Kidney (tissue), 14 donors: ENCODE measurements around the gene GLCCI1. TPM values are rescaled to one million over a fixed set of nuclear protein-coding genes. Genes with fewer than 3 reads are reported as not detected.
"Not testable (repeated sequence)": the region's sequence is repeated elsewhere in the genome, so short reads cannot be mapped to it uniquely, and the experiment has no call there.

ENCODE experiments used
- DNase-seq, 5 donors: peaks; one replicate each; pipeline ENCODE4 v3.0.0-alpha.2; 2013 to 2020
- FAIRE-seq: peaks from 2 replicates; lab custom pipeline; 2012; peaks lifted over from hg19 to GRCh38; lab: Jason Lieb, UNC
- H3K27ac ChIP-seq, 2 donors: one replicate each; pipeline ENCODE4 v1.7.0; 2013; ENCODE audit warnings: low read depth in 2 of 2, low read length in 2 of 2, inconsistent platforms in 1 of 2
- H3K27me3 ChIP-seq: one replicate; pipeline ENCODE4 v1.7.1; 2013; ENCODE audit warnings: low read length, inconsistent platforms; ENCODE audit not compliant: control insufficient read depth, insufficient read depth
- H3K36me3 ChIP-seq, 3 donors: one replicate each; pipeline versions ENCODE4 v1.7.0 to v1.7.1; 2013; ENCODE audit warnings: low read length in 3 of 3, control low read depth in 1 of 3, inconsistent platforms in 1 of 3; ENCODE audit not compliant: insufficient read depth in 3 of 3, control insufficient read depth in 2 of 3
- H3K4me1 ChIP-seq, 3 donors: one replicate each; pipeline versions ENCODE4 v1.7.0 to v1.7.1; 2013; ENCODE audit warnings: low read length in 3 of 3, inconsistent platforms in 1 of 3, low read depth in 1 of 3; ENCODE audit not compliant: control insufficient read depth in 2 of 3, insufficient read depth in 2 of 3
- H3K4me3 ChIP-seq, 3 donors: one replicate each; pipeline versions ENCODE4 v1.7.0 to v1.8.1; 2013; ENCODE audit warnings: low read length in 3 of 3, control low read depth in 1 of 3, inconsistent platforms in 1 of 3
- H3K9ac ChIP-seq, 3 donors: one replicate each; pipeline versions ENCODE4 v1.7.0 to v1.7.1; 2013; ENCODE audit warnings: low read length in 3 of 3, control low read depth in 1 of 3, inconsistent platforms in 1 of 3
- H3K9me3 ChIP-seq, 3 donors: one replicate each; pipeline versions ENCODE4 v1.7.0 to v1.7.1; 2013; ENCODE audit warnings: low read length in 3 of 3, control low read depth in 1 of 3, inconsistent platforms in 1 of 3; ENCODE audit not compliant: control insufficient read depth in 2 of 3, insufficient read depth in 1 of 3
- CTCF ChIP-seq: IDR thresholded peaks from 3 replicates; pipeline ENCODE4 v1.5.1; 2012; ENCODE audit warnings: mild to moderate bottlenecking, moderate library complexity, borderline replicate concordance; ENCODE audit not compliant: insufficient read depth; ENCODE audit errors: extremely low read depth
- intact Hi-C: fragments of 100-400 bp; cut with DNase I; formaldehyde crosslinking; loops from one replicate; pipeline ENCODE4 v1.11.1; 2022
- polyA plus RNA-seq: library from polyadenylated mRNA; stranded (reverse); fragments of 350-450 nt; fragmentation: Illumina TruSeq; extraction: RNeasy Lipid Tissue Mini Kit (QIAGEN cat#74804); gene quantifications from one replicate; pipeline ENCODE4 v1.2.3, GENCODE V29; 2014; ENCODE audit warnings: low read depth, low replicate concordance; ENCODE audit not compliant: insufficient read depth
- total RNA-seq: library from RNA; stranded (reverse); fragmentation: NEBNext Ultra II Directional; extraction: Animal tissue kit (Norgen Biotek cat#: 25700); gene quantifications from one replicate; pipeline ENCODE4 v1.2.1, GENCODE V29; 2021
- donor health status: control.
- donor health status: control.
- donor health status: control.
- donor health status: control.
- donor health status: control.
- donor health status: DM: yes; HTN: yes; CAD: no.
- donor health status: Normal renal cell carcinoma (clear cell type).

GLCCI1 gene
- total and polyA plus RNA-seq, 2 donors from 2014 or later = 3.0 to 25.2 TPM

DNA sequence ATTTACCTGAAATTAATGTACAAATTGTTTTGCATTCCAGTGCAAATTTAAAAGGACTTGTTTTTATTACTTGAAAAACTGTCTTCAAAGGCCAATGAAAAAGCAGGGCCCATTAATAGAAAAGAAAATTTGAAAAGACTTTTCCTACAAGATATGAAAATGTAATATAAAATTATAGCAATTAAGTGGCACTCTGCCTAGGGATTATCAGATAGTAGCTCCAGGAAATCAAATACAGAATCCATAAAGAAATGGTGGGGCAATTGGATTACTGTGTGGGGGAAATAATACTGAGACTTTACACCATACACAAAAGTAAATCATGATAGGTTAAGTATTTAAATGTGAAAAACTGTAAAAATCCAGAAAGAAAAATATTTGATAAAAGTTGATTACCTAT is 89.7 kb downstream of the GLCCI1 start:
- intact Hi-C loops = no loop called here
- TF ChIP-seq CTCF = no peak
- Histone ChIP-seq H3K4me3 (no peak overlapping the region), H3K36me3 (peaks cover 0 to 3% (median 2%) of the 10 kb centered on the region in 3 donors), H3K27me3 (no peaks in the 10 kb centered on the region), H3K4me1 (no peaks in the 10 kb centered on the region), H3K9me3 (no peaks in the 10 kb centered on the region), H3K9ac (no peak overlapping the region), H3K27ac (no peak overlapping the region)
- DNase-seq (no peak), FAIRE-seq (no peak)

DNA sequence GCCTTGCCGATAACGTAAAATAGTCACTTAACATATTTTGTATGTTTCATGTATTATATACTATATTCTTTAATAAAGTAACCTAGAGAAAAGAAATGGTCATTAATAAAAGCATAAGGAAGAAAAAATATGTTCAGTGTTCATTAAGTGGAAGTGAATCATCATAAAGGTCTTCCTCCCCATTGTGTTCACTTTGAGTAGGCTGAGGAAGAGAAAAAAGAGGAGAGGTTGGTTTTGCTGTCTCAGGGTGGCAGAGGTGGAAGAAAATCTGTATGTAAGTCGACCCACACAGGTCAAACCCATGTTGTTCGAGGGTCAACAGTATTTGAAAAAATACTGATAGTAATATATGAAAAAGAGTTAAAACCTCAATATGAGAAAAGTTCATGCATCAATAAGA is 90.3 kb downstream of the GLCCI1 start:
- DNase-seq (no peak), FAIRE-seq (no peak)
- Histone ChIP-seq H3K9ac (no peak overlapping the region), H3K4me3 (no peak overlapping the region), H3K27ac (no peak overlapping the region), H3K9me3 (no peaks in the 10 kb centered on the region), H3K27me3 (no peaks in the 10 kb centered on the region), H3K4me1 (no peaks in the 10 kb centered on the region), H3K36me3 (peaks cover 0 to 3% (median 2%) of the 10 kb centered on the region in 3 donors)
- TF ChIP-seq CTCF = no peak
- intact Hi-C loops = no loop called here

DNA sequence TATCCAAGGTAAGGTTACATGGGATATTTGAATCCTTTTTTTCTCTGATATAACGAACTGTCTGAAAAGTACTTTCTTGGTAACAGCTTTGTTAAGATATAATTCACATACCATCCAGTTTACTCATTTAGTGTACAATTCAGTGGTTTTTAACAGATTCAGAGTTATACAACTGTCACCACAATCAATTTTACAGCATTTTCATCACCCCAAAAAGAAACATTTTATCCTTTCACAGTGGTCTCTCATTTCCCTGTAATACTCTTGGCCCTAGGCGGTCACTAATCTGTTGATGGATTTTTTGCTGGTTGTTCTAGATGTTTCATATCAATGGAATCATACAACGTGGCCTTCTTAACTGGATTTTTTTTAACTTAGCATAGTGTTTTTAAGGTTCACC is 91.6 kb downstream of the GLCCI1 start:
- H3K27me3 ChIP-seq = no peaks in the 10 kb centered on the region
- no peak overlapping the region for H3K9ac ChIP-seq
- H3K36me3 ChIP-seq = peaks cover 0 to 3% (median 2%) of the 10 kb centered on the region in 3 donors
- no peak for TF ChIP-seq CTCF
- DNase-seq (no peak), FAIRE-seq (no peak)
- no peak overlapping the region for H3K27ac ChIP-seq
- H3K4me3 ChIP-seq = no peak overlapping the region
- H3K9me3 ChIP-seq = no peaks in the 10 kb centered on the region
- no peaks in the 10 kb centered on the region for H3K4me1 ChIP-seq
- intact Hi-C loops = no loop called here

GRCh38 chr7:8063300-8063699 is 94.7 kb downstream of the GLCCI1 start:
- DNase-seq, H3K9ac ChIP-seq, H3K4me3 ChIP-seq, FAIRE-seq, H3K27me3 ChIP-seq, H3K27ac ChIP-seq, H3K4me1 ChIP-seq, H3K36me3 ChIP-seq, intact Hi-C loops, H3K9me3 ChIP-seq: not testable (repeated sequence)
